ENCODE results near the gene EFNB2. TPM values are rescaled to one million over a fixed set of nuclear protein-coding genes. Genes with fewer than 3 reads are reported as not detected.
A peak's percentile ranks its signal among the peaks of the same experiment; 100 is the strongest.

EFNB2 gene
- total RNA-seq, 1 donor from 2014 or later, result 47.0 TPM

GRCh38 chr13:106494506-106494905 is 41.0 kb downstream of the EFNB2 start:
- TF ChIP-seq CTCF (IDR thresholded peaks at IDR 0.05), result no peak
- intact Hi-C loops (cut with DNase I), result no loop called here
- DNase-seq (no peak), ATAC-seq (no peak)
- H3K9me3 ChIP-seq, result no peaks in the 10 kb centered on the region
- H3K27me3 ChIP-seq (ENCODE audit: low read depth), result no peaks in the 10 kb centered on the region
- no peak overlapping the region for H3K27ac ChIP-seq
- no peak overlapping the region for H3K4me3 ChIP-seq
- peaks cover 68% of the 10 kb centered on the region for H3K4me1 ChIP-seq
- H3K36me3 ChIP-seq, result peaks cover 30% of the 10 kb centered on the region

GRCh38 chr13:106493533-106494220 is 41.8 kb downstream of the EFNB2 start:
- Histone ChIP-seq H3K36me3 (peaks cover 30% of the 10 kb centered on the region), H3K4me1 (peaks cover 67% of the 10 kb centered on the region), H3K27ac (no peak overlapping the region), H3K4me3 (no peak overlapping the region), H3K27me3 (ENCODE audit: low read depth) (no peaks in the 10 kb centered on the region), H3K9me3 (no peaks in the 10 kb centered on the region)
- DNase-seq, result peak; percentile 60
- peak; percentile 77 to 81 for ATAC-seq
- intact Hi-C loops (cut with DNase I), result no loop called here
- no peak for TF ChIP-seq CTCF (IDR thresholded peaks at IDR 0.05)

- ATAC-seq, result no peak
- peak overlapping the region; percentile 15 for H3K27ac ChIP-seq
- no peak for TF ChIP-seq CTCF (IDR thresholded peaks at IDR 0.05)
- H3K27me3 ChIP-seq (ENCODE audit: low read depth), result no peaks in the 10 kb centered on the region
- intact Hi-C loops (cut with DNase I), result no loop called here
- no peak for DNase-seq
- no peaks in the 10 kb centered on the region for H3K9me3 ChIP-seq
- peaks cover 58% of the 10 kb centered on the region for H3K4me1 ChIP-seq
- H3K4me3 ChIP-seq, result no peak overlapping the region
- peaks cover 30% of the 10 kb centered on the region for H3K36me3 ChIP-seq
Observed at GRCh38 chr13:106492588-106493475, 42.6 kb downstream of the EFNB2 start.

GRCh38 chr13:106491928-106492587 is 43.4 kb downstream of the EFNB2 start:
- Histone ChIP-seq H3K4me1 (peaks cover 51% of the 10 kb centered on the region), H3K27me3 (ENCODE audit: low read depth) (no peaks in the 10 kb centered on the region), H3K27ac (peak overlapping the region; percentile 15), H3K9me3 (no peaks in the 10 kb centered on the region), H3K36me3 (peaks cover 30% of the 10 kb centered on the region), H3K4me3 (no peak overlapping the region)
- ATAC-seq (no peak), DNase-seq (no peak)
- TF ChIP-seq CTCF (IDR thresholded peaks at IDR 0.05), result no peak
- intact Hi-C loops (cut with DNase I), result no loop called here

GRCh38 chr13:106491463-106491862 is 44.0 kb downstream of the EFNB2 start:
- Histone ChIP-seq H3K9me3 (no peaks in the 10 kb centered on the region), H3K27me3 (ENCODE audit: low read depth) (no peaks in the 10 kb centered on the region), H3K36me3 (peaks cover 30% of the 10 kb centered on the region), H3K4me3 (no peak overlapping the region), H3K27ac (no peak overlapping the region), H3K4me1 (peaks cover 45% of the 10 kb centered on the region)
- no peak for ATAC-seq
- intact Hi-C loops (cut with DNase I), result no loop called here
- TF ChIP-seq CTCF (IDR thresholded peaks at IDR 0.05), result no peak
- DNase-seq, result no peak
